ENCODE results near the gene MS4A6A. TPM values are rescaled to one million over a fixed set of nuclear protein-coding genes. Genes with fewer than 3 reads are reported as not detected.
A peak's percentile ranks its signal among the peaks of the same experiment; 100 is the strongest.
"Not testable (repeated sequence)": the region's sequence is repeated elsewhere in the genome, so short reads cannot be mapped to it uniquely, and the experiment has no call there.

The MS4A6A gene
- total RNA-seq, 2 experiments from 2014 or later: not detected

GRCh38 chr11:60201334-60201733 lies 18.5 kb upstream of the MS4A6A start:
- CTCF ChIA-PET; H3K9me3 Mint-ChIP-seq; H3K4me3 Mint-ChIP-seq; H3K27me3 Mint-ChIP-seq (ENCODE audit: low read depth); H3K27ac Mint-ChIP-seq; H3K4me1 Mint-ChIP-seq (ENCODE audit: low read depth); intact Hi-C loops (cut with micrococcal nuclease); DNase-seq; H3K36me3 Mint-ChIP-seq (ENCODE audit: low read depth): not testable (repeated sequence)

GRCh38 chr11:60197442-60197841 lies 14.6 kb upstream of the MS4A6A start:
- Mint-ChIP-seq H3K36me3 (ENCODE audit: low read depth) (no peaks in the 10 kb centered on the region), H3K4me1 (ENCODE audit: low read depth) (peaks cover 6% of the 10 kb centered on the region), H3K27me3 (ENCODE audit: low read depth) (peaks cover 17% of the 10 kb centered on the region), H3K4me3 (no peak overlapping the region), H3K9me3 (peaks cover 2% of the 10 kb centered on the region), H3K27ac (no peak overlapping the region)
- intact Hi-C loops (cut with micrococcal nuclease): no loop called here
- DNase-seq: no peak
- CTCF ChIA-PET: no interaction called here

- H3K4me3 Mint-ChIP-seq: no peak overlapping the region
- intact Hi-C loops (cut with micrococcal nuclease): no loop called here
These were observed 13.1 kb upstream of the MS4A6A start for GRCh38 chr11:60195923-60196368.

GRCh38 chr11:60194511-60194910 lies 11.6 kb upstream of the MS4A6A start:
- peaks cover 17% of the 10 kb centered on the region for H3K27me3 Mint-ChIP-seq (ENCODE audit: low read depth)
- peaks cover 6% of the 10 kb centered on the region for H3K4me1 Mint-ChIP-seq (ENCODE audit: low read depth)
- no peak overlapping the region for H3K27ac Mint-ChIP-seq
- H3K36me3 Mint-ChIP-seq (ENCODE audit: low read depth): no peaks in the 10 kb centered on the region
- DNase-seq: no peak
- intact Hi-C loops (cut with micrococcal nuclease): no loop called here
- CTCF ChIA-PET: interaction anchor here (0.7 to 1.5 kb wide), 2 partner anchors 169 to 218 kb away, joined by 3 to 4 read pairs; no protein-coding TSS in a partner anchor
- H3K9me3 Mint-ChIP-seq: no peaks in the 10 kb centered on the region
- H3K4me3 Mint-ChIP-seq: no peak overlapping the region

More at GRCh38 chr11:60195923-60196368, 13.1 kb upstream of the MS4A6A start:
- no peak for DNase-seq
- no peaks in the 10 kb centered on the region for H3K9me3 Mint-ChIP-seq
- peaks cover 17% of the 10 kb centered on the region for H3K27me3 Mint-ChIP-seq (ENCODE audit: low read depth)
- CTCF ChIA-PET: interaction anchor here (1.2 kb wide), 1 partner anchor 137 kb away, joined by 3 read pairs; no protein-coding TSS in a partner anchor
- H3K36me3 Mint-ChIP-seq (ENCODE audit: low read depth): no peaks in the 10 kb centered on the region
- H3K4me1 Mint-ChIP-seq (ENCODE audit: low read depth): peaks cover 6% of the 10 kb centered on the region
- H3K27ac Mint-ChIP-seq: no peak overlapping the region

- intact Hi-C loops (cut with micrococcal nuclease): loop anchor here (1.0 kb wide), 2 partner anchors 371 to 440 kb away; no protein-coding TSS in a partner anchor
- no peak overlapping the region for H3K27ac Mint-ChIP-seq
- no peaks in the 10 kb centered on the region for H3K36me3 Mint-ChIP-seq (ENCODE audit: low read depth)
- peak; percentile 79 for DNase-seq
- CTCF ChIA-PET: interaction anchor here (0.6 to 1.5 kb wide), 4 partner anchors 12 to 217 kb away, joined by 3 to 4 read pairs (median 3); no protein-coding TSS in a partner anchor
- H3K27me3 Mint-ChIP-seq (ENCODE audit: low read depth): peaks cover 17% of the 10 kb centered on the region
- peaks cover 6% of the 10 kb centered on the region for H3K4me1 Mint-ChIP-seq (ENCODE audit: low read depth)
- H3K9me3 Mint-ChIP-seq: no peaks in the 10 kb centered on the region
- no peak overlapping the region for H3K4me3 Mint-ChIP-seq
These were observed 11.0 kb upstream of the MS4A6A start for GRCh38 chr11:60193687-60194433.

GRCh38 chr11:60192564-60192963 lies 9.7 kb upstream of the MS4A6A start:
- H3K27ac Mint-ChIP-seq; intact Hi-C loops (cut with micrococcal nuclease); H3K4me3 Mint-ChIP-seq; H3K9me3 Mint-ChIP-seq; DNase-seq; H3K4me1 Mint-ChIP-seq (ENCODE audit: low read depth); H3K36me3 Mint-ChIP-seq (ENCODE audit: low read depth): not testable (repeated sequence)
- peaks cover 14% of the 10 kb centered on the region for H3K27me3 Mint-ChIP-seq (ENCODE audit: low read depth)
- CTCF ChIA-PET: interaction anchor here (0.6 to 1.4 kb wide), 4 partner anchors 9 to 34 kb away, joined by 3 read pairs; no protein-coding TSS in a partner anchor

- intact Hi-C loops (cut with micrococcal nuclease); H3K36me3 Mint-ChIP-seq (ENCODE audit: low read depth); H3K27me3 Mint-ChIP-seq (ENCODE audit: low read depth); H3K9me3 Mint-ChIP-seq; CTCF ChIA-PET; H3K4me3 Mint-ChIP-seq; H3K4me1 Mint-ChIP-seq (ENCODE audit: low read depth); H3K27ac Mint-ChIP-seq; DNase-seq: not testable (repeated sequence)
These were observed 5.6 kb upstream of the MS4A6A start for GRCh38 chr11:60188481-60188880.

- CTCF ChIA-PET; intact Hi-C loops (cut with micrococcal nuclease); H3K27ac Mint-ChIP-seq; H3K36me3 Mint-ChIP-seq (ENCODE audit: low read depth); H3K4me1 Mint-ChIP-seq (ENCODE audit: low read depth); DNase-seq; H3K4me3 Mint-ChIP-seq; H3K9me3 Mint-ChIP-seq: not testable (repeated sequence)
- peaks cover 15% of the 10 kb centered on the region for H3K27me3 Mint-ChIP-seq (ENCODE audit: low read depth)
These were observed 3.2 kb upstream of the MS4A6A start for GRCh38 chr11:60186128-60186527.

- H3K9me3 Mint-ChIP-seq; H3K4me1 Mint-ChIP-seq (ENCODE audit: low read depth); DNase-seq; H3K27ac Mint-ChIP-seq; H3K36me3 Mint-ChIP-seq (ENCODE audit: low read depth); H3K4me3 Mint-ChIP-seq; CTCF ChIA-PET; intact Hi-C loops (cut with micrococcal nuclease): not testable (repeated sequence)
- peaks cover 18% of the 10 kb centered on the region for H3K27me3 Mint-ChIP-seq (ENCODE audit: low read depth)
These were observed 2.6 kb upstream of the MS4A6A start for GRCh38 chr11:60185512-60185827.

- no peak for DNase-seq
- intact Hi-C loops (cut with micrococcal nuclease): no loop called here
- CTCF ChIA-PET: interaction anchor here (1.3 kb wide), 1 partner anchor 8 kb away, joined by 3 read pairs; no protein-coding TSS in a partner anchor
- no peak overlapping the region for H3K4me3 Mint-ChIP-seq
- no peaks in the 10 kb centered on the region for H3K4me1 Mint-ChIP-seq (ENCODE audit: low read depth)
- peaks cover 21% of the 10 kb centered on the region for H3K27me3 Mint-ChIP-seq (ENCODE audit: low read depth)
- H3K9me3 Mint-ChIP-seq: peaks cover 3% of the 10 kb centered on the region
- H3K27ac Mint-ChIP-seq: no peak overlapping the region
- H3K36me3 Mint-ChIP-seq (ENCODE audit: low read depth): no peaks in the 10 kb centered on the region
These were observed 2.1 kb upstream of the MS4A6A start for GRCh38 chr11:60184824-60185511.

- no peak overlapping the region for H3K27ac Mint-ChIP-seq
- H3K36me3 Mint-ChIP-seq (ENCODE audit: low read depth): no peaks in the 10 kb centered on the region
- peaks cover 30% of the 10 kb centered on the region for H3K27me3 Mint-ChIP-seq (ENCODE audit: low read depth)
- CTCF ChIA-PET: interaction anchor here (1.3 kb wide), 1 partner anchor 9 kb away, joined by 3 read pairs; no protein-coding TSS in a partner anchor
- H3K4me1 Mint-ChIP-seq (ENCODE audit: low read depth): no peaks in the 10 kb centered on the region
- peaks cover 3% of the 10 kb centered on the region for H3K9me3 Mint-ChIP-seq
- intact Hi-C loops (cut with micrococcal nuclease): no loop called here
- H3K4me3 Mint-ChIP-seq: no peak overlapping the region
- no peak for DNase-seq
These were observed 815 bp upstream of the MS4A6A start for GRCh38 chr11:60183591-60184205.

GRCh38 chr11:60175860-60176275 lies 7.0 kb downstream of the MS4A6A start:
- no peak overlapping the region for H3K4me3 Mint-ChIP-seq
- peaks cover under 1% of the 10 kb centered on the region for H3K9me3 Mint-ChIP-seq
- no peaks in the 10 kb centered on the region for H3K4me1 Mint-ChIP-seq (ENCODE audit: low read depth)
- DNase-seq: peak; percentile 10
- H3K27ac Mint-ChIP-seq: no peak overlapping the region
- CTCF ChIA-PET: no interaction called here
- intact Hi-C loops (cut with micrococcal nuclease): no loop called here
- H3K36me3 Mint-ChIP-seq (ENCODE audit: low read depth): no peaks in the 10 kb centered on the region
- H3K27me3 Mint-ChIP-seq (ENCODE audit: low read depth): peaks cover 27% of the 10 kb centered on the region

All from activated naive CD4-positive, alpha-beta T cell treated with anti-CD3 and anti-CD28 coated beads for 36 hours (primary cell).